Thoracic aorta (tissue), 2 donors: ENCODE measurements around the gene PCBP1. TPM values are rescaled to one million over a fixed set of nuclear protein-coding genes. Genes with fewer than 3 reads are reported as not detected.

Experiments
- ATAC-seq: fragments of 150-250 bp; one replicate; pipeline ENCODE4 v1.8.0; 2017; ENCODE audit warnings: low read depth; ENCODE audit not compliant: insufficient number of reproducible peaks, low FRiP score
- DNase-seq: peaks from one replicate; pipeline ENCODE4 v3.0.0-alpha.2; 2020; ENCODE audit warnings: low spot score
- H3K27ac ChIP-seq, 2 donors: fragments of 200-600 bp; sonication (generic); 1 replicate in 1 of 2; 2 replicates in 1 of 2; pipeline ENCODE4 v1.5.1; 2016; ENCODE audit warnings: mild to moderate bottlenecking in 2 of 2, moderate library complexity in 2 of 2
- H3K27me3 ChIP-seq: fragments of 200-600 bp; sonication (generic); replicated peaks from 2 replicates; pipeline ENCODE4 v1.6.0; 2016; ENCODE audit warnings: mild to moderate bottlenecking; ENCODE audit not compliant: insufficient read depth
- H3K36me3 ChIP-seq: fragments of 200-600 bp; sonication (generic); one replicate; pipeline ENCODE4 v1.5.1; 2016
- H3K4me1 ChIP-seq, 2 donors: fragments of 200-600 bp; sonication (generic); 1 replicate in 1 of 2; 2 replicates in 1 of 2; pipeline versions ENCODE4 v1.5.1 to v1.6.0; 2016; ENCODE audit warnings: low read depth in 2 of 2, mild to moderate bottlenecking in 1 of 2; ENCODE audit not compliant: control insufficient read depth in 1 of 2
- H3K4me3 ChIP-seq: fragments of 200-600 bp; sonication (generic); 2 replicates; pipeline ENCODE4 v1.5.1; 2016; ENCODE audit warnings: mild to moderate bottlenecking
- H3K9me3 ChIP-seq: fragments of 200-600 bp; sonication (generic); 2 replicates; pipeline ENCODE4 v1.5.1; 2016
- CTCF ChIP-seq: fragments of 200-600 bp; sonication (generic); IDR thresholded peaks from one replicate; pipeline ENCODE4 v1.5.1; 2019; ENCODE audit warnings: antibody characterized with exemption
- total RNA-seq, 2 donors: library from RNA; depleted of rRNA; stranded (reverse); fragments of >200 nt; gene quantifications; one replicate each; pipeline versions ENCODE4 v1.1.0 to v1.2.3, GENCODE V29; 2016

Gene PCBP1
- total RNA-seq, 2 donors from 2014 or later: 153 to 235 TPM

GRCh38 chr2:70086278-70086837, 919 bp upstream of the PCBP1 start:
- peak overlapping the region; percentile 97 to 100 for H3K27ac ChIP-seq
- H3K4me3 ChIP-seq: peak overlapping the region; percentile 91
- no peaks in the 10 kb centered on the region for H3K27me3 ChIP-seq
- TF ChIP-seq CTCF: no peak
- ATAC-seq (peak; percentile 29), DNase-seq (peak; percentile 34)
- peaks cover 31 to 55% of the 10 kb centered on the region in 2 donors for H3K4me1 ChIP-seq
- H3K36me3 ChIP-seq: no peaks in the 10 kb centered on the region
- no peaks in the 10 kb centered on the region for H3K9me3 ChIP-seq

GRCh38 chr2:70087702-70088597, 673 bp downstream of the PCBP1 start:
- peak; percentile 28 for DNase-seq
- no peaks in the 10 kb centered on the region for H3K36me3 ChIP-seq
- no peak for TF ChIP-seq CTCF

GRCh38 chr2:70088598-70089219, 1.4 kb downstream of the PCBP1 start:
- ATAC-seq: no peak
- H3K36me3 ChIP-seq: no peaks in the 10 kb centered on the region
- DNase-seq: no peak
- H3K27ac ChIP-seq: peak overlapping the region; percentile 97
- H3K9me3 ChIP-seq: no peaks in the 10 kb centered on the region
- TF ChIP-seq CTCF: no peak
- H3K4me1 ChIP-seq: peaks cover 28 to 41% of the 10 kb centered on the region in 2 donors
- H3K4me3 ChIP-seq: peak overlapping the region; percentile 91
- H3K27me3 ChIP-seq: no peaks in the 10 kb centered on the region

More at GRCh38 chr2:70087702-70088597, 673 bp downstream of the PCBP1 start:
- Histone ChIP-seq H3K27me3 (no peaks in the 10 kb centered on the region), H3K27ac (peak overlapping the region; percentile 97), H3K4me3 (peak overlapping the region; percentile 91), H3K4me1 (peaks cover 31 to 49% of the 10 kb centered on the region in 2 donors), H3K9me3 (no peaks in the 10 kb centered on the region)
- ATAC-seq: no peak

GRCh38 chr2:70089220-70089982, 2.1 kb downstream of the PCBP1 start:
- peak overlapping the region; percentile 91 for H3K4me3 ChIP-seq
- no peak for TF ChIP-seq CTCF
- ATAC-seq (no peak), DNase-seq (no peak)
- H3K27me3 ChIP-seq: no peaks in the 10 kb centered on the region
- H3K9me3 ChIP-seq: no peaks in the 10 kb centered on the region
- H3K27ac ChIP-seq: peak overlapping the region; percentile 97
- H3K36me3 ChIP-seq: no peaks in the 10 kb centered on the region
- peaks cover 23 to 39% of the 10 kb centered on the region in 2 donors for H3K4me1 ChIP-seq
